ENCODE measurements around the gene TXLNB.
"Not testable (repeated sequence)": the region's sequence is repeated elsewhere in the genome, so short reads cannot be mapped to it uniquely, and the experiment has no call there.

TXLNB gene

GRCh38 chr6:139231206-139231605 is 60.6 kb downstream of the TXLNB start:
- DNase-seq = no peak

DNA sequence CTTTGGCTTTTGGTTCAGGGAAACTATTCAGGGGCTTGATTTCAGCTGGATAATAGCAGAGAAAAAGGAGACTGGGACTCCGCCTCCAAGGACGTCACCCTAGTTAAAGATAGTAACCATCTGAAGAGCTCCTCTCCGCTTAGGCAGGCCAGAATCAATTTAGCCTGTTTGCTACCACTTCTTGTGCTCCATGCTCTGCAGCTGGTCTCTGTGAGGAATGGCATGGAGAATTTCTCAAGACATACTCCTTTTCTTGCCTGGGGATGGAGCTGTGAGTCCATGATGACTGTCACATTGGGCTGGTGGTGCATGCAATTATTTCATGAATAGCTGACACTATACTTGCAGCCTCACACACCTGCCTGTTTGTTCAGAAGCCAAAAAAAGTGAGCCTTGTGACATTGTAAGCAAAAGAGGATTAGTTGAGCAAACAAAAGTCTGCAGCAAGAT is 61.4 kb downstream of the TXLNB start:
- DNase-seq = peak; percentile 95

DNA sequence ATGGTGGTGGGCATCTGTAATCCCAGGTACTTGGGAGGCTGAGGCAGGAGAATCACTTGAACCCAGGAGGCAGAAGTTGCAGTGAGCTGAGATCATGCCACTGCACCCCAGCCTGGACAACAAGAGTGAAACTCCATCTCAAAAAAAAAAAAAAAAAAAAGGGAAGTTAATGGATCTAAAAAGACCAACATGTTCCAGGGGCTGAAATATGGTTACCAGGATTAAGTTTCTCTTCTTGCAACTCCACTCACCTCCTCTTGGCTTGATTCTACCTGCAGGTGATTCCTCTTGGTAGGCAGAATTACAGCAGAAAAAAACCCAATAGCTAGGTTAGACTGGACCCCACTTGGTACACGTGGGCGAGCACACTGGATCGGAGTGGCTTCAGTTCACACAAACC is 63.4 kb downstream of the TXLNB start:
- DNase-seq = not testable (repeated sequence)

- no peak for DNase-seq
Observed at GRCh38 chr6:139219746-139220145, 72.1 kb downstream of the TXLNB start.

GRCh38 chr6:139219271-139219729 is 72.5 kb downstream of the TXLNB start:
- DNase-seq = peak; percentile 86

- DNase-seq = not testable (repeated sequence)
Observed at GRCh38 chr6:139212460-139212859, 79.3 kb downstream of the TXLNB start.

DNA sequence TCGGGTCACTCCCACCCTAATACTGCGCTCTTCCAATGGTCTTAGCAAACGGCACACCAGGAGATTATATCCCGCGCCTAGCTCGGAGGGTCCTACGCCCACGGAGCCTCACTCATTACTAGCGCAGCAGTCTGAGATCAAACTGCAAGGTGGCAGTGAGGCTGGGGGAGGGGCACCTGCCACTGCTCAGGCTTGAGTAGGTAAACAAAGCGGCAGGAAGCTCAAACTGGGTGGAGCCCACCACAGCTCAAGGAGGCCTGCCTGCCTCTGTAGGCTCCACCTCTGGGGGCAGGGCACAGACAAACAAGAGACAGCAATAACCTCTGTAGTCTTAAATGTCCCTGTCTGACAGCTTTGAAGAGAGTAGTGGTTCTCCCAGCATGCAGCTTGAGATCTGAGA is 81.0 kb downstream of the TXLNB start:
- DNase-seq = not testable (repeated sequence)

DNA sequence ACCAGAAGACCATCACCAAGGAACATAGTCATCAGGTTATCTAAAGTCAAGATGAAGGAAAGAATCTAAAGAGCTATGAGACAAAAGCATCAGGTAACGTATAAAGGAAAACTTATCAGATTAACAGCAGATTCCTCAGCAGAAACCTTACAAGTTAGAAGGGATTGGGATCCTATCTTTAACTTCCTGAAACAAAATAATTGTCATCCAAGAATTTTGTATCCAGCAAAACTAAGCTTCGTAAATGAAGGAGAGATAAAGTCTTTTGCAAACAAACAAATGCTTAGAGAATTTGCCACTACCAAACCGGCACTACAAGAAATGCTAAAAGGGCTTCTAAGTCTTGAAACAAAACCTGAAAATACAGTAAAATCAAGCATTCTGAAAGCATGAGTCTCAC is 86.0 kb downstream of the TXLNB start:
- DNase-seq = no peak

- no peak for DNase-seq
Observed at GRCh38 chr6:139204978-139205377, 86.8 kb downstream of the TXLNB start.

DNA sequence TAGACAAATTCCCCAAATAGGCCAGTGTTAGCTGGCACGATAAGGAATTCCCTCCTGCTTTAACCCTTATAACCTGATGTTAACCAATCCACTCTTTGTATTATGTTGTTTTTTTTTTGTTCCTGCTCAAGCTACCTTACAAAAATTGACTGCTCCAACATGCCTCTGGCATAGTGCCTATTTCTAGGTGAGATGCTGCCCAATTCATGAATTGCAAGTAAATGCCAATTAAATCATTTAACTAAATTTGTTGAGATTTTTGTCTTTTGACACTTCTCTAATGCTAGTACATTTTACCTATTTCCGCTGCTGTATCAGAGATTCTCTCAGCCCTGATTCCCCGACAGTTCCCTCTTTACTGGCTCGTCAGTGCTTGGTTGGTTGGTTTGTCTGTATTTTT is 90.4 kb downstream of the TXLNB start:
- no peak for DNase-seq

DNA sequence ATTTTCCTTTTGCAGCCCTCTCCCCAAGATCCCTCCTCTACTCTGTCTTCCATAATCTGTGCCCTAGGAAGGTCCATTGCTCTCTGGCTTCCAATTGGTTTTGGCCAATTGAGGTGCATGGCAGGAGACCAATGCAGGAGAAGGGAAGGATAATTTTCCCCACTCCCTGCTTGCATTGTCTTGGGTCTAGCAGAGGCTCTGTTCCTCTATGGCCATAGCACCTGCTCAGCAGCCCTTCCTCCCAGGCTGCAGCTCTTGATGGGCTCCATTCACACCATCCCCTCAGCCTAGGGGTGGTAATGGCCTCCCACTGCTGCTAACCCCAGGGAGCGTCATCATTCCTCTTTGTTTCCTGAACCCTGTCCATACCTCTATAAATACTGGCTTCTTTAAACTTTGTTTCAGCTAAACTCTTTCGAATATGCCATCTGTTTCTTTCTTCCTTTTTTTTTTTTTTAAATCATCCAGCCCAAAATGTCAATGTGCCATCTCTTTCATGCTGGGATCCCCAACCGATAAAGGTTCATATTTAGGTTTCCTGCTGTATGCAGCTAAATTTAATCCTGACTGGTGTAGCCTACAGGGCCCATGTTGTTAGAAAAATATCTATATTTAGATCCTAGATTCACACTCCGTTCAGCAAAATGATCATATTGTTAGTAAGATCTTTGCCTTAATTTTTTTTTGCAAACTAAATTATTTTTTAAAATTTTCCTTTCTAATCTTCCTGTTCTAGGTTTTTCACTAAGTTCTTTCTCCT is 93.1 kb downstream of the TXLNB start:
- peak; percentile 72 for DNase-seq

GRCh38 chr6:139194740-139195139 is 97.1 kb downstream of the TXLNB start:
- DNase-seq = no peak
